ENCODE results near the gene PLEKHM1.
"Not testable (repeated sequence)": the region's sequence is repeated elsewhere in the genome, so short reads cannot be mapped to it uniquely, and the experiment has no call there.

Gene PLEKHM1

GRCh38 chr17:45490615-45491433 is at the start of gene PLEKHM1:
Gene PLEKHM1, minus strand, starts transcription at chr17:45490721. Its CDS starts 8,237 bp downstream, at chr17:45482484.
- DNase-seq (ENCODE audit: low spot score) = peak; percentile 79

- DNase-seq (ENCODE audit: low spot score) = not testable (repeated sequence)
Measured at GRCh38 chr17:45538168-45538567, 47.6 kb upstream of the PLEKHM1 start.

GRCh38 chr17:45506072-45506471 is 15.6 kb upstream of the PLEKHM1 start:
- not testable (repeated sequence) for DNase-seq (ENCODE audit: low spot score)

- not testable (repeated sequence) for DNase-seq (ENCODE audit: low spot score)
Measured at GRCh38 chr17:45505183-45505582, 14.7 kb upstream of the PLEKHM1 start.

- peak; percentile 28 for DNase-seq (ENCODE audit: low spot score)
Measured at GRCh38 chr17:45501092-45501707, 10.7 kb upstream of the PLEKHM1 start.

GRCh38 chr17:45500478-45500877 is 10.0 kb upstream of the PLEKHM1 start:
- not testable (repeated sequence) for DNase-seq (ENCODE audit: low spot score)

GRCh38 chr17:45499208-45499607 is 8.7 kb upstream of the PLEKHM1 start:
- not testable (repeated sequence) for DNase-seq (ENCODE audit: low spot score)

- not testable (repeated sequence) for DNase-seq (ENCODE audit: low spot score)
Measured at GRCh38 chr17:45498377-45498776, 7.9 kb upstream of the PLEKHM1 start.

GRCh38 chr17:45497449-45497848 is 6.9 kb upstream of the PLEKHM1 start:
- DNase-seq (ENCODE audit: low spot score) = not testable (repeated sequence)

- DNase-seq (ENCODE audit: low spot score) = not testable (repeated sequence)
Measured at GRCh38 chr17:45496507-45496906, 6.0 kb upstream of the PLEKHM1 start.

GRCh38 chr17:45494556-45494955 is 4.0 kb upstream of the PLEKHM1 start:
- DNase-seq (ENCODE audit: low spot score) = not testable (repeated sequence)

GRCh38 chr17:45492156-45492555 is 1.6 kb upstream of the PLEKHM1 start:
- not testable (repeated sequence) for DNase-seq (ENCODE audit: low spot score)

GRCh38 chr17:45490198-45490597 is 323 bp downstream of the PLEKHM1 start:
- peak; percentile 15 for DNase-seq (ENCODE audit: low spot score)

GRCh38 chr17:45487704-45488103 is 2.8 kb downstream of the PLEKHM1 start:
- DNase-seq (ENCODE audit: low spot score) = peak; percentile 12

GRCh38 chr17:45483591-45484216 is 6.8 kb downstream of the PLEKHM1 start:
- DNase-seq (ENCODE audit: low spot score) = not testable (repeated sequence)

- DNase-seq (ENCODE audit: low spot score) = not testable (repeated sequence)
Measured at GRCh38 chr17:45483177-45483576, 7.3 kb downstream of the PLEKHM1 start.

- peak; percentile 11 for DNase-seq (ENCODE audit: low spot score)
Measured at GRCh38 chr17:45482317-45482716, 8.2 kb downstream of the PLEKHM1 start.

GRCh38 chr17:45475436-45475835 is 15.1 kb downstream of the PLEKHM1 start:
- DNase-seq (ENCODE audit: low spot score) = not testable (repeated sequence)

- DNase-seq (ENCODE audit: low spot score) = not testable (repeated sequence)
Measured at GRCh38 chr17:45472249-45472648, 18.3 kb downstream of the PLEKHM1 start.

- DNase-seq (ENCODE audit: low spot score) = not testable (repeated sequence)
Measured at GRCh38 chr17:45469204-45469563, 21.3 kb downstream of the PLEKHM1 start.

GRCh38 chr17:45468293-45469203 is 22.0 kb downstream of the PLEKHM1 start:
- DNase-seq (ENCODE audit: low spot score) = not testable (repeated sequence)
